ENCODE measurements around the gene AKT3. TPM values are rescaled to one million over a fixed set of nuclear protein-coding genes. Genes with fewer than 3 reads are reported as not detected.

Gene AKT3
- total RNA-seq, 4 donors from 2014 or later = 2.0 to 32.2 (median 9.3) TPM

GRCh38 chr1:243792891-243793290, 57.2 kb downstream of the AKT3 start:
- 61 to 65% methylated on average over 3 of the region's 3 CpGs for WGBS, 2 donors
- TF ChIP-seq CTCF (IDR thresholded peaks at IDR 0.05) = no peak
- no peak for TF ChIP-seq POLR2A (IDR thresholded peaks at IDR 0.05)
- peak overlapping the region in 3 of 4 donors; percentile 38 to 77 (median 54) for H3K27ac ChIP-seq
- intact Hi-C loops (cut with DNase I) = no loop called here
- H3K36me3 ChIP-seq = no peaks in the 10 kb centered on the region
- no peak for DNase-seq
- H3K4me3 ChIP-seq = no peak overlapping the region
- H3K9me3 ChIP-seq = no peaks in the 10 kb centered on the region
- H3K4me1 ChIP-seq = peaks cover 0 to 34% (median 15%) of the 10 kb centered on the region in 3 donors
- no peaks in the 10 kb centered on the region for H3K27me3 ChIP-seq

GRCh38 chr1:243792401-243792800, 57.6 kb downstream of the AKT3 start:
- Histone ChIP-seq H3K9me3 (no peaks in the 10 kb centered on the region), H3K4me3 (no peak overlapping the region), H3K4me1 (peaks cover 0 to 34% (median 15%) of the 10 kb centered on the region in 3 donors), H3K27ac (peak overlapping the region in 3 of 4 donors; percentile 38 to 77 (median 54)), H3K27me3 (no peaks in the 10 kb centered on the region), H3K36me3 (no peaks in the 10 kb centered on the region)
- no peak for DNase-seq
- intact Hi-C loops (cut with DNase I) = no loop called here
- WGBS, 2 donors = 55 to 66% methylated on average over 2 of the region's 2 CpGs
- TF ChIP-seq CTCF (IDR thresholded peaks at IDR 0.05) (no peak), POLR2A (IDR thresholded peaks at IDR 0.05) (no peak)

GRCh38 chr1:243791586-243792267, 58.3 kb downstream of the AKT3 start:
- peak overlapping the region in 1 of 4 donors; percentile 5 for H3K4me3 ChIP-seq
- DNase-seq = no peak
- peak overlapping the region in 3 of 4 donors; percentile 54 to 77 (median 55) for H3K27ac ChIP-seq
- H3K4me1 ChIP-seq = peaks cover 0 to 34% (median 15%) of the 10 kb centered on the region in 3 donors
- WGBS, 2 donors = 57 to 62% methylated on average over 4 of the region's 4 CpGs
- intact Hi-C loops (cut with DNase I) = no loop called here
- H3K27me3 ChIP-seq = no peaks in the 10 kb centered on the region
- TF ChIP-seq POLR2A (IDR thresholded peaks at IDR 0.05) (no peak), CTCF (IDR thresholded peaks at IDR 0.05) (no peak)
- H3K9me3 ChIP-seq = no peaks in the 10 kb centered on the region
- no peaks in the 10 kb centered on the region for H3K36me3 ChIP-seq

GRCh38 chr1:243790404-243790803, 59.6 kb downstream of the AKT3 start:
- Histone ChIP-seq H3K27ac (peak overlapping the region in 3 of 4 donors; percentile 54 to 77 (median 55)), H3K36me3 (no peaks in the 10 kb centered on the region), H3K9me3 (no peaks in the 10 kb centered on the region), H3K4me3 (no peak overlapping the region), H3K4me1 (peaks cover 0 to 46% (median 18%) of the 10 kb centered on the region in 3 donors), H3K27me3 (no peaks in the 10 kb centered on the region)
- DNase-seq = no peak
- TF ChIP-seq CTCF (IDR thresholded peaks at IDR 0.05) (no peak), POLR2A (IDR thresholded peaks at IDR 0.05) (no peak)
- intact Hi-C loops (cut with DNase I) = no loop called here
- WGBS, 2 donors = 74 to 88% methylated on average over 3 of the region's 3 CpGs

GRCh38 chr1:243786531-243786930, 63.5 kb downstream of the AKT3 start:
- peaks cover 0 to 31% (median 12%) of the 10 kb centered on the region in 3 donors for H3K4me1 ChIP-seq
- WGBS, 2 donors = 81 to 91% methylated on average over 3 of the region's 3 CpGs
- no peak overlapping the region for H3K27ac ChIP-seq
- DNase-seq = no peak
- no peaks in the 10 kb centered on the region for H3K27me3 ChIP-seq
- H3K4me3 ChIP-seq = no peak overlapping the region
- H3K36me3 ChIP-seq = no peaks in the 10 kb centered on the region
- H3K9me3 ChIP-seq = no peaks in the 10 kb centered on the region
- no peak for TF ChIP-seq POLR2A (IDR thresholded peaks at IDR 0.05)
- intact Hi-C loops (cut with DNase I) = no loop called here

Measured in esophagus squamous epithelium (tissue), 5 donors.